GM21723 (cell line): ENCODE measurements around the gene OSBPL8.

Source experiments
- ATAC-seq: cut with Tn5 transposase; IDR thresholded peaks from one replicate; pipeline ENCODE4 v1.9.1; 2021; ENCODE audit warnings: mild to moderate bottlenecking, moderate library complexity; ENCODE audit not compliant: unreplicated experiment

Gene OSBPL8

DNA sequence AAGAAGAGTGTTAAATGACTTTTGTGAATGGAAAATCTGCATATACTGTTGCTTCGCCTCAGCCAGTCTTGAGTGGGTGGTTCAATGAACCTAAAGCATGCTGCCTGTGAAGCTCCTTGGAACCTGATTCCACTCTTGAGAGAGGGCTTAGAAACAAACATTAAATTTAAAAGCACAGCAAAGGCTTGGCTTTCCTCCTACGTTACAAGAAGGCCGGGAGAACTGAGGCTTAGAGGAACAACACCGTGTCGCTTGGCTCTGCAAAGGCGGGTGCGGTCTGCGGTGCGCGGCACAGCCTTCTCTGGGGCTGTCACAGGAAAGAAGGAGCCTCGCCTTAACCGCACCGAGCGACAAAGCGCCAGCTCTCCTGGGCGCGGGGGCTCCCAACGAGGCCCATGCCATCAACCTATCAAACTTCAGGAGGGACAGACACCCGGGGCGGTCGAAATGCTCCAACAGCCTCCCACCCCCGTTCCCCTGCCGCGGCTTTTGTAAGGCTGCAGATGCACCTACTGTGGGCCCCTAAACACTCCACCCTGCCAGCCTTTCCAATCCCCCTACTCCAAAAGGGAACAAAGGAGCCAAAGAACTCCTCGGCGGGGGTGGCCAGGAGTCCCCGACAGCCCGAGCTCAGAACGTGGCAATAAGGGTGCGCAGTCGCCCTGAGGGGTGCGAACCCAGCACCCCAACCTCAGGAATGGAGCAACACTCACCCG, 729 bp downstream of the OSBPL8 start:
- ATAC-seq = peak; percentile 60

GRCh38 chr12:76556368-76556767, 3.2 kb downstream of the OSBPL8 start:
- no peak for ATAC-seq

- no peak for ATAC-seq
These were observed 3.8 kb downstream of the OSBPL8 start for GRCh38 chr12:76555797-76556196.

GRCh38 chr12:76555231-76555767, 4.3 kb downstream of the OSBPL8 start:
- no peak for ATAC-seq

DNA sequence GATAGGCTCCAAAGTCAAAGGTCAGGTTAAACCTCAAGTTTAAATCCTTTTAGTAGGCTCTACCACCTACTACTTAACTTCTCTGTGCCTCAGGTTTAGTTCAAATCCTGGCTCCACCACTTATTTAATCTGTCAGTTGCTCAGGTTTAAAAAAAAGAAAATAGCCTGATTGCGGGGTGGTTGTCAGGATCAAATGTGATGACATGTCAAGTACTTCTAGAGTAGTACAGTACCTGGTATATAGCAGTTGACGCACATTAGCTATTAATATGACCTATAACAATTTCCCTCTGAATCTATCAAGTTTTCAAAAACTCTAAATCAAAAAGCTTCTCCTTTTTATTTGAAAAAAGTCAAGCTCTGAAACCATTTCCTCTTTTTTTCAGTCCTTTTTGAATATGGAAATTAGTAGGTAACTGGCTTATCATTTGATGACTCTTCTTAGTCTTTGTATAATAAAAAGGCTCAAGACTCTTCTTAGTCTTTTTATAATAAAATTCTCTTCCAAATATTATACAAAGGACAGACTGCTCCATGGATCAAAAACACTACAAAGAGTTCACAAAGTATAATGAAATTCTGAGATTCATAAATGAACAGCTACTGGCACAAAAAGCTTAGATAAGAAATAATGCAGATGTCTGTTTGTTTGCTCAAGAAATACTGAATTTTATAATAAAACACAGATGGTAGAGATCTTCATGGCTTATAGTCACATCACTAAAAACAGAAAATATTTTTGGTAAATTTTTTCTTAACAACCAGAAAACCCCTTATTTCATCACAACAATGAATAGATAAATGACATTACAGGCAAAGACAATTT, 5.0 kb downstream of the OSBPL8 start:
- no peak for ATAC-seq

GRCh38 chr12:76552343-76552938, 7.1 kb downstream of the OSBPL8 start:
- ATAC-seq = no peak

DNA sequence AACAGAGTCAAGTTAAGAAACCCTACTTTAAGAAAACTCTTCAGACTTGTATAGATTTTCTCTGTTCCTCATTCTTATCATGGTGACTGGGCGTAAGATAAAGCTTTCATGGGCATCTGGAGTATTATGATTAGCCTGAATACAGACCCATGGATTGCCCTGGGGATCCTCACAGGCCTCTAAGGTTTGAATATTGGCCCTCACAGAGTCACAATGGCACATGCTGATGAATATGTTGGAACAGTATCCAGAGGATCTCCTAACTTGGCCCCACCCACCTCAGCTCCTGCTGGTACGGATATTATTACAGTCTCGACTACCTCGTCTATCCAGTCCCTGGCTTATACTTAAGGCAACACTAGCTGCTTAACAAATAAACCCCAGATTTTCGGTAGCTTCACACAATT, 8.1 kb downstream of the OSBPL8 start:
- ATAC-seq = no peak

- no peak for ATAC-seq
These were observed 10.4 kb downstream of the OSBPL8 start for GRCh38 chr12:76549131-76549530.

GRCh38 chr12:76548222-76548837, 11.2 kb downstream of the OSBPL8 start:
- no peak for ATAC-seq

DNA sequence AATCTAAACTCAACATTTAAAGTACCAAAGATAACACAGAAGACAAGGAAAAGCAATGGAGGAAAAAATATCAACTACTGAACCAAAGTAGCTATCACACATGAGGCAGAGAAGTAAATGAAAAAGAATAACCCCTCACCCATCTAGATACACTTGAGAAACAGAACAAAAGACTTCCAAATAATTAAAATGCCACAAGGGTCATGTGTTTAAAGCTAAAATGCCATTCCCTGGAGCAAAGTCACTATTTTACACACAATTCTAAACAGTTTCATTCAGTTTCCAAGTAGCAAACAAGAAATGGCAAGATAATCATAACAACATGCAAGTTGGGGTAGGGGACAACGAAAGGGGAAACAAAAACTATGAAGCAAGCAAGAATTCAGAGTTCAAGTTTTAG, 12.0 kb downstream of the OSBPL8 start:
- ATAC-seq = no peak

DNA sequence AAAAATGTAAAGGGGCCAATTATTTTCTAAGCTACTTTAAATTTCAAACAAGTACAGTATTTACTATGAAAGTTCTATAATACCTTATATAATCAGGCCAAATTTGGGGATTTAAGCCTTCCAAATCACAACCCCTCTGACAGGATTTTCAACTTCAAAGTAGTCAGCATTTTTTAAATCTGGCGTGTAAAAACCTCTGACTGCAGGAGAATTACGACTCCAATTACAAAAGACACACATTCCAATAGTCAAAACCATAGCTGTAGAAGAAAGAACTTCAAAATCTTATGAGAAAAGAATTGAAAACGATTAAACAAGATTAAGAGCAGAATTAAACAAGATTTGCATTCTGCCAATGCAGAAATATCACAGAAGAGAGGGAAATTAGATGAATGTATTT, 12.7 kb downstream of the OSBPL8 start:
- no peak for ATAC-seq

- no peak for ATAC-seq
These were observed 14.1 kb downstream of the OSBPL8 start for GRCh38 chr12:76545486-76545885.

DNA sequence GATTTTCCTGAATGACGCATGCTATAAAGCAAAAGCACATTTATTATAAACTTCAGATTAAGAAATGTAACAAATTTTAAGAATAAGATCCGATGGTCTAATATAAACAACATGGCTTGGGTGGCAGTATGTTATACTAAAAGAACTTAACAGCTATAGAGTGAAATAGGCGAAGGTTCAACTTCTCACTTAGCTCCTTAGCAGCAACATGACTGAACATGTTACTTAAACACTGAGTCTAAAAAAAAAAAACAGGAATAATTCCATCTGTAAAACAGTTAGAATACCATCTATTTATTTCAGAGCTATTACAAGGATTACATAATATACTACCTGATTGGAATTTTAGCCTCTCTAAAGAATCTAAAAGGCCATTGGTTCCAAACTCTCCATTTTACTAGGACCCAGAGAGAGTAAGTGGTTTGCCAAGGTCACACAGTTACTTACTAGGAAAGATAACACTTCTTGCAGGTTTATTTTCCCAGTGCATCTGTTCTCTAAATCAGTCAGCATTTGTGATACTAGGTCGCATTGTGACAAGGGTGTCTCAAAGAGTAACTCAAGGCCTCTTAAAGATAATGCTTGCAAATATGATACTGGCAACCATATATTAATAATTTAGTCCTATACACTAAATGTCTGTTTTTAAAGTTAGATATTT, 14.8 kb downstream of the OSBPL8 start:
- no peak for ATAC-seq

DNA sequence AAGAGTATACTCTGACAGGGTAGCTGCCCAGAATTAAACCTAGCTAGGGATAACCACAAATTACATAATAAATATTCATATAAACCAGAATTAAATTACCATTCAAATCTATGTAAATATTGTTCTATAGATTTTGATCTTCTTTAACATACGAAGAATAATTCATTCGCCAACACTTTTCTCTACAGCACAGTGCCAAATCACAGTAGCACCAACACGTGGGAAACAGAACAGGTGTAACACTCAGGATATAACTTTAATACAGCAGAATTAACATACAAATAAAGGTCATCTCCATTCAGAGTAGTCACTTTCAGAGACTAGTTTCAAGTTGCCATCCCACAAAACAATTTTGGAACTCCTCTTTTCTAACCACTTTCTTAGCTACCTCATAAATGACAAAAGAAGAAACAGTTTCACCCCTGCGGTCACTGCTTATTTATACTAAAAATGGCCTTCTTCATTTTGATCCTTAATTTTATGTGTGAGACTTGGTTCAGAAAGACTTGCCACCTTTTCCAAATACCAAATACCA, 15.7 kb downstream of the OSBPL8 start:
- ATAC-seq = no peak

DNA sequence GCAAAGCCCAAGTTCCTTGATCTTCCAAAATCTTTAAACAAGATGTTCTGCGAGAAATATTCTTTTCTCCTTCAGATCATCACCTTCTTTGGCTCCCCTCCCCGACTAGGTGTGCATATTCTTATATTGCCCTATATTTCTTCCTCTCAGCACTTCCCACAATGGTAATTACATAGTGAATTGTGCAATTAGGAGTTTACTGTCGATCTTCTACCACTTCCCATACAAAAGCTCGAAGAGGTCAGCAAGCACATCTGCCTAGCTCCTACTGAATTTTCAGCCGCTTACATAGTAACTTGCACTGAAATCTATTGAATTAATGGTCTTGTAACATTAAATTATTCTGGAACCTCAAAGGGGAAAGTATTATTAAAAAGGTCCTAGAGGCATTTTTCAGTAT, 16.7 kb downstream of the OSBPL8 start:
- no peak for ATAC-seq

DNA sequence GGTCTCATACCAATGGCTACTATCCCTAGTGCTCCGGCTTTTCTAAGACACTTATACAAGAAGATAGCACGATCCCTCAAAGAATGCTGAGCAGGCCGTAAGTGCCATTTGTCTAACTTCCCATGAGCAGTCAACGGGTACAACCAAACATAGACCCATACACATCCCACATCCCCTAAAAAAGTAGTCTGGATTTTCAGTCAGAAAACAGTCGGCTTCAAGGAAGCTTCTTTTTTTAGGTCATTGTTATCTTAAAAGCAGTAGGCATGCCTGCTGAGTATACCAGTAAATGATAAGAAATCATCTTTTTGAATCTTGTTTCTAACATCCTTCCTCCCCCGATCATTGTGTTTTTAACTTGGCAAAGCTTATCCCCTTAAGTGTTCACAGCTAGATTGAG, 19.8 kb downstream of the OSBPL8 start:
- ATAC-seq = no peak

GRCh38 chr12:76537923-76538322, 21.6 kb downstream of the OSBPL8 start:
- no peak for ATAC-seq

DNA sequence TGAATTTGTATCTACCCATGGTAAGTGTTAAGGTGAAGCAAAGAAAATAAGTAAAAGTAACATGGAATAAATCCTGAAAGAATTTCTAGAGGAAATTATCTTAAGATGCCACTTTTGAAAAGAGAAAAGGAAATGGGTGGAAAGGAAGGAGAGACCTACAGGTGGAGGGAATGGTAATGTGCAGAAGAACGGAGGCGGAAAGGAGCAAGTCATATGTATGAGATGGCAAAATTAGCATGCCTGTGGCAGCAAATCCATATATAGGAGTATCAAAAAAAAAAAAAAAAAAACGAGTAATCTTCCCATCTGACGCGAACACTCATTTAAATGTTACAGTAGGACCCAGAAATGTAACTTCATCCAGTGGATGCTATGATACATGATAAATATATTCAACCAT, 23.0 kb downstream of the OSBPL8 start:
- no peak for ATAC-seq

DNA sequence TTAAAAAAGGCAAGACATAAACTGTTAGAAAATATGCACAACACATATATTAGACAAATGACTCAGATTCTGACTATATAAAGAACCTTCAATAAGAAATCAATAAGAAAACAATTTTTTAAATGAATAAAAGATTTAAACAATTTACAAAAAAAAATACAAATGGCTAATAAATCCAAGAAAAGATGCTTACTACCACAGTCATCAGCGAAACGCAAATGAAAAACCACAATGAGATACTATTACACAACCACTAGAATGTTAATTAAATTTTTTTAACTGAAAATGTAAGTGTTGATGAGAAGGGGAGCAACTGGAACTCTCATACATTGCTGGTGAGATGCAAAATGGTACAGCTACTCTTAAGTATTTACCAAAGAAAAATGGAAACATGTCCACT, 24.4 kb downstream of the OSBPL8 start:
- ATAC-seq = no peak

DNA sequence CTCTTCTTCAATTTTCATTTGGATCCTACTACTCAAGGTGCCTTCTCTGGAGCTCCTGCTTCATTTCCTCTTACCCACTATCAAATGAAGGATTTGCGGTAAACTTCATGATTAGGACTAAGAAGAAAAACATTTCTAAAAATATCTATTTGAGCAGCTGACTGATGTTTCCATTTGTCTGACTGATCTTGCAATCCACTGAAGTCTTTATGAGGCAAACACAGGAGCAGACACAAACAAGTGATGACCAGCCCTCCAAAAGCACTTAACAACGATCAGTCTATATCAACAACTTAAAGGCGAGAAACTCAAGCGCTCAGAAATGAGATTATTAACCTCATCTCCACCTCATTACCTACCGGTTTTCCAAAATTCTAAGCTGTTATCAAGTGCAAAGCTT, 26.2 kb downstream of the OSBPL8 start:
- no peak for ATAC-seq

GRCh38 chr12:76532520-76532919, 27.1 kb downstream of the OSBPL8 start:
- ATAC-seq = no peak
